HepG2 (cell line): Measurements from ENCODE around the gene ZCCHC10. TPM values are rescaled to one million over a fixed set of nuclear protein-coding genes. Genes with fewer than 3 reads are reported as not detected.

ENCODE experiments used
- BCLAF1 ChIP-seq: fragments of 450-650 bp; IDR thresholded peaks from 2 replicates; pipeline ENCODE4 v1.6.1; 2017; ENCODE audit warnings: mild to moderate bottlenecking
- FOXJ3 ChIP-seq: sonication (generic); formaldehyde crosslinking; IDR thresholded peaks from 2 replicates; pipeline ENCODE4 v1.4.0; 2020; ENCODE audit warnings: missing genetic modification reagents, mild to moderate bottlenecking, borderline replicate concordance
- GLMP ChIP-seq: sonication (generic); formaldehyde crosslinking; IDR thresholded peaks from 2 replicates; pipeline ENCODE4 v1.9.0; 2021; ENCODE audit warnings: missing genetic modification reagents, mild to moderate bottlenecking, borderline replicate concordance
- HMGXB3 ChIP-seq: sonication (generic); formaldehyde crosslinking; IDR thresholded peaks from 2 replicates; pipeline ENCODE4 v1.4.0; 2020; ENCODE audit warnings: missing genetic modification reagents, borderline replicate concordance
- IKZF1 ChIP-seq: fragments of 450-650 bp; IDR thresholded peaks from 2 replicates; pipeline ENCODE4 v1.7.1; 2016
- JARID2 ChIP-seq: sonication (generic); formaldehyde crosslinking; IDR thresholded peaks from 2 replicates; pipeline ENCODE4 v1.8.1; 2023; ENCODE audit warnings: missing genetic modification reagents, inconsistent platforms; ENCODE audit not compliant: insufficient replicate concordance
- MXD4 ChIP-seq: IDR thresholded peaks from 2 replicates; pipeline ENCODE4 v1.6.1; 2016; ENCODE audit warnings: mild to moderate bottlenecking, missing biosample characterization, missing genetic modification reagents
- PBX3 ChIP-seq: sonication (generic); formaldehyde crosslinking; IDR thresholded peaks from 2 replicates; pipeline ENCODE4 v1.8.1; 2023; ENCODE audit warnings: missing genetic modification reagents, inconsistent platforms, borderline replicate concordance
- RELA ChIP-seq: sonication (generic); formaldehyde crosslinking; IDR thresholded peaks from 2 replicates; pipeline ENCODE4 v1.4.0; 2020; ENCODE audit warnings: missing genetic modification reagents
- TFE3 ChIP-seq: IDR thresholded peaks from 2 replicates; pipeline ENCODE4 v1.6.1; 2016
- ZBTB2 ChIP-seq: sonication (generic); formaldehyde crosslinking; IDR thresholded peaks from 2 replicates; pipeline ENCODE4 v1.8.0; 2022; ENCODE audit warnings: low read depth, missing genetic modification reagents
- ZFP36 ChIP-seq: fragments of 150-350 bp; IDR thresholded peaks from 2 replicates; pipeline ENCODE4 v1.6.1; 2018; ENCODE audit warnings: borderline replicate concordance, low read length, low read depth; ENCODE audit not compliant: partially characterized antibody
- ZNF674 ChIP-seq: sonication (generic); formaldehyde crosslinking; IDR thresholded peaks from 2 replicates; pipeline ENCODE4 v1.5.0; 2020; ENCODE audit warnings: low read depth, mild to moderate bottlenecking, missing genetic modification reagents
- ZNF780A ChIP-seq: sonication (generic); formaldehyde crosslinking; IDR thresholded peaks from 2 replicates; pipeline ENCODE4 v1.8.0; 2022; ENCODE audit warnings: mild to moderate bottlenecking, missing genetic modification reagents, moderate library complexity
- polyA plus RNA-seq, 8 experiments: library from polyadenylated mRNA; depleted of rRNA in 3 of 8; stranded (reverse) in 7 of 8; unstranded in 1 of 8; fragments of >200 nt; fragmentation: Illumina TruSeq in 4 of 8; extraction: Trizol in 4 of 8; gene quantifications; 2 replicates each; pipeline versions ENCODE4 v1.2.1 to v1.2.3, GENCODE V29; 2011 to 2016; ENCODE audit warnings: low read depth in 4 of 8, missing spikeins in 1 of 8, mixed read lengths in 1 of 8; ENCODE audit not compliant: insufficient read depth in 1 of 8
- total RNA-seq, 5 experiments: library from RNA; depleted of rRNA; stranded (reverse); fragments of >200 nt; fragmentation: Illumina TruSeq; extraction: Trizol; gene quantifications; 2 replicates each; pipeline ENCODE4 v1.2.3, GENCODE V29; 2016; ENCODE audit warnings: low read depth in 1 of 5

Gene ZCCHC10
- total and polyA plus RNA-seq, 2 of the 13 experiments (the other 11 are each of a cell fraction or from before 2014, with no cell fraction given), result 40.7 to 48.2 TPM

GRCh38 chr5:132963171-132964104, 62.9 kb downstream of the ZCCHC10 start, which contains the start of gene AFF4 (continued):
- TF ChIP-seq MXD4 (CRISPR knock-in tag), result peak; percentile 83
- peak; percentile 27; the same call in 1 of the 2 replicates for TF ChIP-seq RELA (CRISPR knock-in tag)
- TF ChIP-seq HMGXB3 (CRISPR knock-in tag), result peak; percentile 73
- TF ChIP-seq ZFP36, result no peak
- TF ChIP-seq GLMP, result peak; percentile 67; the same call in 1 of the 2 replicates
- no peak for TF ChIP-seq ZNF780A (CRISPR knock-in tag)
- no peak; the same call in 1 of the 2 replicates for TF ChIP-seq PBX3
- no peak for TF ChIP-seq BCLAF1
- TF ChIP-seq IKZF1, result no peak
- peak; percentile 98 for TF ChIP-seq TFE3 (CRISPR knock-in tag)
- peak; percentile 70 for TF ChIP-seq FOXJ3 (CRISPR knock-in tag)
- TF ChIP-seq JARID2, result peak; percentile 68
- no peak for TF ChIP-seq ZNF674
- peak; percentile 89 for TF ChIP-seq ZBTB2 (CRISPR knock-in tag)
